Stomach (tissue), 4 donors: ENCODE results near the gene RPTOR.

Source experiments
- CTCF ChIP-seq, 7 experiments: fragments of 450-650 bp in 4 of 7; fragments of 200-600 bp in 3 of 7; sonication (generic) in 3 of 7; IDR thresholded peaks; one replicate each; pipeline ENCODE4 v1.5.1; 2016 to 2019; ENCODE audit warnings: antibody characterized with exemption in 7 of 7, control low read depth in 2 of 7, mild to moderate bottlenecking in 1 of 7
- EP300 ChIP-seq: sonication (generic); formaldehyde crosslinking; IDR thresholded peaks from one replicate; pipeline ENCODE4 v1.6.1; 2017; ENCODE audit warnings: antibody characterized with exemption
- POLR2A ChIP-seq, 4 donors: fragments of 450-650 bp; IDR thresholded peaks; one replicate each; pipeline ENCODE4 v1.6.1; 2016; ENCODE audit warnings: antibody characterized with exemption in 4 of 4, control low read depth in 2 of 4, mild to moderate bottlenecking in 1 of 4, moderate library complexity in 1 of 4
- POLR2AphosphoS5 ChIP-seq, 3 donors: sonication (generic); formaldehyde crosslinking; IDR thresholded peaks; one replicate each; pipeline ENCODE4 v1.6.1; 2016; ENCODE audit warnings: antibody characterized with exemption in 3 of 3

GRCh38 chr17:80918731-80919130, 374.1 kb downstream of the RPTOR start:
- TF ChIP-seq CTCF (IDR thresholded peaks at IDR 0.05): no peak
- TF ChIP-seq POLR2A (IDR thresholded peaks at IDR 0.05): no peak
- no peak for TF ChIP-seq POLR2AphosphoS5 (IDR thresholded peaks at IDR 0.05)
- TF ChIP-seq EP300: no peak
